SK-N-DZ (cell line): Measurements from ENCODE around the gene EML1.
A peak's percentile ranks its signal among the peaks of the same experiment; 100 is the strongest.

Experiments
- DNase-seq: peaks from one replicate; pipeline ENCODE4 v3.0.0-alpha.2; 2015; ENCODE audit warnings: low spot score

Gene EML1

GRCh38 chr14:99865408-99865807 is 72.2 kb downstream of the EML1 start:
- no peak for DNase-seq

GRCh38 chr14:99870617-99871016 is 77.4 kb downstream of the EML1 start:
- no peak for DNase-seq

- DNase-seq: no peak
These were observed 78.6 kb downstream of the EML1 start for GRCh38 chr14:99871771-99872170.

- no peak for DNase-seq
These were observed 79.7 kb downstream of the EML1 start for GRCh38 chr14:99872786-99873440.

GRCh38 chr14:99873653-99874052 is 80.4 kb downstream of the EML1 start:
- peak; percentile 96 for DNase-seq

GRCh38 chr14:99874306-99874705 is 81.1 kb downstream of the EML1 start:
- no peak for DNase-seq

GRCh38 chr14:99875421-99875820 is 82.2 kb downstream of the EML1 start:
- DNase-seq: no peak

GRCh38 chr14:99875836-99876235 is 82.6 kb downstream of the EML1 start:
- DNase-seq: no peak

GRCh38 chr14:99876406-99876805 is 83.2 kb downstream of the EML1 start:
- no peak for DNase-seq

- DNase-seq: no peak
These were observed 85.3 kb downstream of the EML1 start for GRCh38 chr14:99878563-99878962.

GRCh38 chr14:99879401-99880295 is 86.4 kb downstream of the EML1 start:
- no peak for DNase-seq

- DNase-seq: no peak
These were observed 87.6 kb downstream of the EML1 start for GRCh38 chr14:99880651-99881420.

- no peak for DNase-seq
These were observed 90.8 kb downstream of the EML1 start for GRCh38 chr14:99883866-99884650.

- DNase-seq: peak; percentile 53
These were observed 91.8 kb downstream of the EML1 start for GRCh38 chr14:99884834-99885648.

GRCh38 chr14:99885649-99885958 is 92.4 kb downstream of the EML1 start:
- DNase-seq: no peak

- no peak for DNase-seq
These were observed 94.2 kb downstream of the EML1 start for GRCh38 chr14:99887407-99887806.

GRCh38 chr14:99888149-99888548 is 94.9 kb downstream of the EML1 start:
- no peak for DNase-seq

- no peak for DNase-seq
These were observed 96.1 kb downstream of the EML1 start for GRCh38 chr14:99889268-99889667.

GRCh38 chr14:99891266-99891665 is 98.1 kb downstream of the EML1 start:
- no peak for DNase-seq

- DNase-seq: no peak
These were observed 98.7 kb downstream of the EML1 start for GRCh38 chr14:99891900-99892299.

- DNase-seq: no peak
These were observed 99.2 kb downstream of the EML1 start for GRCh38 chr14:99892406-99892805.
